ENCODE results near the gene DNER.

Gene DNER

GRCh38 chr2:229363185-229363814, 351.1 kb downstream of the DNER start:
- no peaks in the 10 kb centered on the region for H3K27me3 ChIP-seq
- no peak overlapping the region for H3K27ac ChIP-seq
- H3K4me3 ChIP-seq (ENCODE audit: low read depth in 1 of 2, low read length in 1 of 2) = no peak overlapping the region
- no peaks in the 10 kb centered on the region for H3K9me3 ChIP-seq
- no peak for TF ChIP-seq CTCF (IDR thresholded peaks at IDR 0.05)
- H3K4me1 ChIP-seq (ENCODE audit: control insufficient read depth in 1 of 2, insufficient read depth in 1 of 2, low read depth in 1 of 2, low read length in 1 of 2) = no peaks in the 10 kb centered on the region
- H3K36me3 ChIP-seq = no peaks in the 10 kb centered on the region

- Histone ChIP-seq H3K4me3 (ENCODE audit: low read depth in 1 of 2, low read length in 1 of 2) (no peak overlapping the region), H3K27me3 (no peaks in the 10 kb centered on the region), H3K4me1 (ENCODE audit: control insufficient read depth in 1 of 2, insufficient read depth in 1 of 2, low read depth in 1 of 2, low read length in 1 of 2) (no peaks in the 10 kb centered on the region), H3K9me3 (no peaks in the 10 kb centered on the region), H3K27ac (no peak overlapping the region), H3K36me3 (no peaks in the 10 kb centered on the region)
- TF ChIP-seq CTCF (IDR thresholded peaks at IDR 0.05) = no peak
Observed at GRCh38 chr2:229350883-229351282, 363.5 kb downstream of the DNER start.

- Histone ChIP-seq H3K36me3 (no peaks in the 10 kb centered on the region), H3K27me3 (no peaks in the 10 kb centered on the region), H3K27ac (no peak overlapping the region), H3K9me3 (no peaks in the 10 kb centered on the region), H3K4me1 (ENCODE audit: control insufficient read depth in 1 of 2, insufficient read depth in 1 of 2, low read depth in 1 of 2, low read length in 1 of 2) (no peaks in the 10 kb centered on the region), H3K4me3 (ENCODE audit: low read depth in 1 of 2, low read length in 1 of 2) (no peak overlapping the region)
- no peak for TF ChIP-seq CTCF (IDR thresholded peaks at IDR 0.05)
Observed at GRCh38 chr2:229350117-229350805, 364.1 kb downstream of the DNER start.

- no peak for TF ChIP-seq CTCF (IDR thresholded peaks at IDR 0.05)
- no peak overlapping the region for H3K27ac ChIP-seq
- H3K36me3 ChIP-seq = no peaks in the 10 kb centered on the region
- no peaks in the 10 kb centered on the region for H3K4me1 ChIP-seq (ENCODE audit: control insufficient read depth in 1 of 2, insufficient read depth in 1 of 2, low read depth in 1 of 2, low read length in 1 of 2)
- H3K4me3 ChIP-seq (ENCODE audit: low read depth in 1 of 2, low read length in 1 of 2) = no peak overlapping the region
- H3K9me3 ChIP-seq = no peaks in the 10 kb centered on the region
- no peaks in the 10 kb centered on the region for H3K27me3 ChIP-seq
Observed at GRCh38 chr2:229348128-229348527, 366.2 kb downstream of the DNER start.

GRCh38 chr2:229346816-229347540, 367.4 kb downstream of the DNER start:
- Histone ChIP-seq H3K36me3 (no peaks in the 10 kb centered on the region), H3K4me3 (ENCODE audit: low read depth in 1 of 2, low read length in 1 of 2) (no peak overlapping the region)
- no peak for TF ChIP-seq CTCF (IDR thresholded peaks at IDR 0.05)

More at GRCh38 chr2:229346816-229347540, 367.4 kb downstream of the DNER start:
- H3K27me3 ChIP-seq = no peaks in the 10 kb centered on the region
- no peaks in the 10 kb centered on the region for H3K4me1 ChIP-seq (ENCODE audit: control insufficient read depth in 1 of 2, insufficient read depth in 1 of 2, low read depth in 1 of 2, low read length in 1 of 2)
- H3K27ac ChIP-seq = no peak overlapping the region
- H3K9me3 ChIP-seq = no peaks in the 10 kb centered on the region

Measured in neutrophil (primary cell).